NT2/D1 (cell line): ENCODE measurements around the gene CSNK1D.

ENCODE experiments used
- SUZ12 ChIP-seq: IDR thresholded peaks from 2 replicates; pipeline ENCODE4 v1.6.1; 2011; ENCODE audit not compliant: insufficient read length, insufficient read depth; ENCODE audit errors: extremely low read depth
- YY1 ChIP-seq: IDR thresholded peaks from 2 replicates; pipeline ENCODE4 v1.6.1; 2011; ENCODE audit not compliant: insufficient read length, insufficient read depth
- ZNF274 ChIP-seq: IDR thresholded peaks from 2 replicates; pipeline ENCODE4 v1.6.1; 2011; ENCODE audit warnings: mild to moderate bottlenecking, low read depth, low read length

- no peak for TF ChIP-seq SUZ12
- TF ChIP-seq YY1, result no peak
- TF ChIP-seq ZNF274, result no peak
These were observed 27.3 kb upstream of the CSNK1D start for GRCh38 chr17:82300707-82301270.
